GM23248 (cell line): ENCODE data around the gene RAB6B.

Source experiments
- EZH2 ChIP-seq: fragments of 200-600 bp; sonication (generic); IDR thresholded peaks from 2 replicates; pipeline ENCODE4 v1.6.1; 2018; ENCODE audit warnings: antibody characterized with exemption, mild to moderate bottlenecking; ENCODE audit not compliant: insufficient read depth, poor library complexity, severe bottlenecking
- EZH2phosphoT487 ChIP-seq: fragments of 200-600 bp; sonication (generic); IDR thresholded peaks from 2 replicates; pipeline ENCODE4 v1.6.1; 2018; ENCODE audit warnings: antibody characterized with exemption, moderate library complexity, mild to moderate bottlenecking, low read depth; ENCODE audit not compliant: insufficient read depth

- TF ChIP-seq EZH2phosphoT487 (no peak), EZH2 (no peak)
Observed at GRCh38 chr3:133833267-133833666, 62.4 kb downstream of the RAB6B start.
